ENCODE results near the gene BAD. TPM values are rescaled to one million over a fixed set of nuclear protein-coding genes. Genes with fewer than 3 reads are reported as not detected.

Gene BAD
- total RNA-seq, 4 donors from 2014 or later: 93.9 to 154 (median 139) TPM

- Histone ChIP-seq H3K36me3 (peaks cover 0 to 8% (median 3%) of the 10 kb centered on the region in 4 donors), H3K9me3 (no peaks in the 10 kb centered on the region), H3K4me3 (peak overlapping the region; percentile 51 to 85 (median 66)), H3K4me1 (peaks cover 10 to 52% (median 40%) of the 10 kb centered on the region in 4 donors), H3K27ac (peak overlapping the region; percentile 97 to 99 (median 98)), H3K27me3 (no peaks in the 10 kb centered on the region)
- peak; percentile 76 to 96 (median 84) for TF ChIP-seq POLR2AphosphoS5 (IDR thresholded peaks at IDR 0.05)
- TF ChIP-seq EP300 (IDR thresholded peaks at IDR 0.05; ENCODE audit: low read depth): no peak
- TF ChIP-seq POLR2A (IDR thresholded peaks at IDR 0.05): peak; percentile 66
- TF ChIP-seq CTCF (IDR thresholded peaks at IDR 0.05): peak in 1 of 5 experiments; percentile 9
- intact Hi-C loops (cut with DNase I; ENCODE audit: low total_unique reads) (no loop called here), in situ Hi-C loops (cut with MboI; ENCODE audit: low pct_ligation_motif_present in 1 of 4, low pct_unique_long_range_greater_than_20kb in 1 of 4, low sequenced_read_pairs in 3 of 4) (no loop called here)
- 1% methylated on average over 44 of the region's 58 CpGs; no CpG with 5 or more reads in 1 of the 2 donors for WGBS, 2 donors (ENCODE audit: low coverage in 1 of 2)
- DNase-seq: peak; percentile 98
These were observed 14.8 kb downstream of the BAD start for GRCh38 chr11:64269540-64270220.

GRCh38 chr11:64268893-64269539 is 15.4 kb downstream of the BAD start:
- Histone ChIP-seq H3K9me3 (no peaks in the 10 kb centered on the region), H3K4me1 (peaks cover 10 to 48% (median 39%) of the 10 kb centered on the region in 4 donors), H3K36me3 (peaks cover 0 to 8% (median 3%) of the 10 kb centered on the region in 4 donors), H3K27me3 (no peaks in the 10 kb centered on the region), H3K4me3 (peak overlapping the region; percentile 51 to 85 (median 66)), H3K27ac (peak overlapping the region; percentile 97 to 99 (median 98))
- no peak for TF ChIP-seq POLR2A (IDR thresholded peaks at IDR 0.05)
- DNase-seq: peak; percentile 75
- in situ Hi-C loops (cut with MboI; ENCODE audit: low pct_ligation_motif_present in 1 of 4, low pct_unique_long_range_greater_than_20kb in 1 of 4, low sequenced_read_pairs in 3 of 4) (no loop called here), intact Hi-C loops (cut with DNase I; ENCODE audit: low total_unique reads) (no loop called here)
- WGBS, 2 donors (ENCODE audit: low coverage in 1 of 2): 0% methylated on average over 26 of the region's 34 CpGs; no CpG with 5 or more reads in 1 of the 2 donors

DNA sequence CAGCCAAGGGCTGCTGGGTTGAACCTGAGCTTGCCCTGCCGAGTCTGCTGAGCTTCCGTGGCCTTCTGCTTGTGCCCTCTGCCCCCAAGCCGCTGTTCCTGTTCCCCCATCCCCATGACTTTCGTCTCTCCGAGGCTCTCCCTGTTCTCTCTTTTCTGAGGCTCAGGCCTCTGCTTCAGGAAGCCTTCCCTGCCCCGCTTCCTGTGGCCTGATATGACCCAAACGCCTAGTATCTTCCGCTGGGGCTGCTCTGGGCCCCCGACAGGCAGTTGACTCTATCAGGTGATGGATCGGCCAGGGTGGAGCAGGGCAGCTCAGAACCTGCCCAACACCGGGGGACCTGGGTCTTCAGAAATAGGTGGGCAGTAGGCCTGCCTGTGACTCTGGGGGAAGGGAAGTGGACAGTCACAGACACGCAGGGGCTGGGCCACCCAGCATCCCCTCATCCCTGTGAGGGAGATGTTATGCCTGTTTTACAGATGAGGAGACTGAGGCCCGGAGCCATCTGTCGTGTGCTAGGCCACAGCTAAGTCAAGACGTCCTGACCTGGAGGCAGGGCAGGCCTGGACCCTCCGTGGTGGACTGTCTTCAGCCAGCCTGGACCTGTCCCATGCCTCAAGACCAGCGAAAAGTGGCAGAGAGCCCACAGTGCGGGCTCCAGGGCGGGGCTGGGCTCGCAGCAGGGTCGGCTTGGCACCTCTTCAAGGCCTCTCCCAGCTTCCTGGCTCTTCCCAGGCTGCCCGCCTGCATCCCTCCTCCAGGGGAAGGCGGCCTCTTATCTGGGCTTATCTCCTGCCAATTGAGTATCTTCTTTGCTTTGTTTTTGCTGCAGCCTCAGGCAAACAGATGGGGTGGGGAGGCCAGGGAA is 16.2 kb downstream of the BAD start:
- in situ Hi-C loops (cut with MboI; ENCODE audit: low pct_ligation_motif_present in 1 of 4, low pct_unique_long_range_greater_than_20kb in 1 of 4, low sequenced_read_pairs in 3 of 4): no loop called here
- Histone ChIP-seq H3K36me3 (peaks cover 0 to 11% (median 3%) of the 10 kb centered on the region in 4 donors), H3K27ac (peak overlapping the region; percentile 97 to 99 (median 98)), H3K27me3 (no peaks in the 10 kb centered on the region), H3K4me3 (peak overlapping the region in 3 of 4 donors; percentile 64 to 85 (median 67)), H3K4me1 (peaks cover 10 to 43% (median 37%) of the 10 kb centered on the region in 4 donors), H3K9me3 (no peaks in the 10 kb centered on the region)
- peak; percentile 75 for DNase-seq
- WGBS, 2 donors (ENCODE audit: low coverage in 1 of 2): 33 to 44% methylated on average over 3 to 23 of the region's 23 CpGs
- intact Hi-C loops (cut with DNase I; ENCODE audit: low total_unique reads): no loop called here
- TF ChIP-seq POLR2AphosphoS5 (IDR thresholded peaks at IDR 0.05) (peak in 1 of 3 donors; percentile 3), POLR2A (IDR thresholded peaks at IDR 0.05) (no peak), EP300 (IDR thresholded peaks at IDR 0.05; ENCODE audit: low read depth) (no peak), CTCF (IDR thresholded peaks at IDR 0.05) (peak in 2 of 5 experiments; percentile 24 to 31)

DNA sequence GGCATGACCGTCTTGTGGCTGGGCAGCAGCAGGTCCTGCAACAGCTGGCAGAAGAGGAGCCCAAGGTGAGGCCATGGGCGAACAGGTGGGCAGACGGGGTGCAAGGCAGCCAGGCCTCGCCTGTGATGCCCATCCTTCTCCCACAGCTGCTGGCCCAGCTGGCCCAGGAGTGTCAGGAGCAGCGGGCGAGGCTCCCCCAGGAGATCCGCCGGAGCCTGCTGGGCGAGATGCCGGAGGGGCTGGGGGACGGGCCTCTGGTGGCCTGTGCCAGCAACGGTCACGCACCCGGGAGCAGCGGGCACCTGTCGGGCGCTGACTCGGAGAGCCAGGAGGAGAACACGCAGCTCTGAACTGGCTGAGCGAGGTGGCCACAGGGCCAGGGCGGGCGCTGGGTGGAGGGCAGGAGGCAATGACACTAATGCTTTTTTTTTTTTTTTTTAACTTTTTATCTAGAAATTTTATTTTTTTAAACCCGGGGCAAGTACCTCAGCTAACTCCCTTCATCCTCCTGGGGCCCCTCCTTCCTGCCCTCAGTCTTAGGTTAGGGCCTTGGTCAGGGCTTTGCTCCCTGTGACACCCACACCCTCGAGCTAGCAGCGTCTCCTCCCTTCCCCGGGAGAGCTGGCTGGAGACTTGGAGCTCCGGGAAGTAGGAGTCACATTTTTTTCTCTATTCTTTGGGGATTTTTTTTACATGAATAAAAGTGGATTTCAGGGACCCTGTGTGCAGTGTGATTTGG is 17.1 kb downstream of the BAD start:
- intact Hi-C loops (cut with DNase I; ENCODE audit: low total_unique reads): no loop called here
- Histone ChIP-seq H3K36me3 (peaks cover 0 to 15% (median 3%) of the 10 kb centered on the region in 4 donors), H3K4me1 (peaks cover 10 to 35% (median 29%) of the 10 kb centered on the region in 4 donors), H3K27me3 (no peaks in the 10 kb centered on the region), H3K27ac (peak overlapping the region; percentile 97 to 99 (median 98)), H3K4me3 (no peak overlapping the region), H3K9me3 (no peaks in the 10 kb centered on the region)
- in situ Hi-C loops (cut with MboI; ENCODE audit: low pct_ligation_motif_present in 1 of 4, low pct_unique_long_range_greater_than_20kb in 1 of 4, low sequenced_read_pairs in 3 of 4): no loop called here
- DNase-seq: no peak
- WGBS, 2 donors (ENCODE audit: low coverage in 1 of 2): 74% methylated on average over 27 of the region's 27 CpGs; no CpG with 5 or more reads in 1 of the 2 donors
- TF ChIP-seq POLR2AphosphoS5 (IDR thresholded peaks at IDR 0.05): no peak
- TF ChIP-seq POLR2A (IDR thresholded peaks at IDR 0.05): no peak
- no peak for TF ChIP-seq CTCF (IDR thresholded peaks at IDR 0.05)
- no peak for TF ChIP-seq EP300 (IDR thresholded peaks at IDR 0.05; ENCODE audit: low read depth)

All from transverse colon (tissue), 4 donors.